Posterior vena cava (tissue), 2 donors: ENCODE measurements around the gene VDR. TPM values are rescaled to one million over a fixed set of nuclear protein-coding genes. Genes with fewer than 3 reads are reported as not detected.
A peak's percentile ranks its signal among the peaks of the same experiment; 100 is the strongest.
"Not testable (repeated sequence)": the region's sequence is repeated elsewhere in the genome, so short reads cannot be mapped to it uniquely, and the experiment has no call there.

ENCODE experiments used
- DNase-seq: peaks from one replicate; pipeline ENCODE4 v3.0.0-alpha.2; 2020; ENCODE audit warnings: low spot score
- intact Hi-C, 2 donors: fragments of 100-400 bp; cut with DNase I; formaldehyde crosslinking; loops; one replicate each; pipeline versions ENCODE4 v1.14.1 to v1.14.2; 2022 to 2023
- total RNA-seq, 2 donors: library from RNA; stranded (reverse); fragmentation: NEBNext Ultra II Directional; extraction: Animal tissue kit (Norgen Biotek cat#: 25700); gene quantifications; one replicate each; pipeline ENCODE4 v1.2.1, GENCODE V29; 2021
- donor health status: DM: yes; HTN: yes; CAD: no.
- donor health status: DM: yes; HTN: yes; CAD: no.

VDR gene
- total RNA-seq, 2 donors from 2014 or later: 9.6 to 10.2 TPM

DNA sequence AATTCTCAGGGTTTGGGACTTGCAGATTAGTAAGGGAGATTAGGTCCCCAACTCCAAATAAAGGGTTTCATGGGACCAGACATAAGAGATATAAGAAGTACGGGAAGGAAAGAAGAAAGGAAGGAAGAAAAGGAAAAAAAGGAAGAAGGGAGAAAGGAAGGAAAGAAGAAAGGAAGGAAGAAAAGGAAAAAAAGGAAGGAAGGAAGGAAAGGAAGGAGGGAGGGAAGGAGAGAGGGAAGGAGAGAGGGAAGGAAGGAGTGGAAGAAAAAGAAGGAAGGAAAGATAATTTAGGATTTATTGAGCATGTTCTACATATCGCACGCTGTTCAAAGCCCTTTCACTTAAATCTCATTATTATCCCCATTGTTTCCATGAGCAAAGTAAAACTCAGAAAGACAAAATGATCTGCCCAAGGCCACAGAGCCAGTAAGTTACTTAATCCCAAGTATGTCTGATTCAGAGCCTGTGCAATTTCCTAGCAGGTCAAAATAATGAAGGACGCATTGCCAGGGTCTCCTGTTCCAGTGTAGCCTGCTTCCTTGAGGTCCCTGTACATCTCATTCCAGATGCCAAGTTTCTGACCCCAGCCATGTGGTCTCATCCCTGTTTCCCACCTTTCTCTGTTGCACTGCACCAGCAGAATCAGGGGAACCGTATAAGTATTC, 81.2 kb downstream of the VDR start:
- DNase-seq: no peak
- intact Hi-C loops: no loop called here

GRCh38 chr12:47822863-47823262, 81.9 kb downstream of the VDR start:
- intact Hi-C loops: no loop called here
- DNase-seq: peak; percentile 50

DNA sequence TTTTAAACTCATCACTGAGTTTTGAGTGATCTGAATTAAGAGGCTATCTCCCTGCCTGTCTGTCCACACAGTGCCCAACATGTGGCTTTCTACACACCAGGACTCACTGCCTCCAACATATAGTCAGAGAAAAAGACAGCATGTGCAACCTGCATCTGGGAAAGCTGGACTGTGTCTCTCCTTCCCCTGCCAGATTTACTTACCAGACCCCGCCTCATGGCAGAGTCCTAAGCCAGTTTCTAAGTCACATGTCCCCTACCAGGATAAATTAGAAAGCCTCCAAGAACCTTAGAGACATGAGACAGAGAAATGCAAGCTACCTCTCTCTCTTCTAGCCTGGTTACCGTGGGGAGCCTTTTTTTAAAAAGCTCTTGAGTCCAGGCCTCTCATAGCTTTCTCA, 82.4 kb downstream of the VDR start:
- intact Hi-C loops: no loop called here
- DNase-seq: no peak

- DNase-seq: no peak
- intact Hi-C loops: no loop called here
These were observed 83.5 kb downstream of the VDR start for GRCh38 chr12:47821346-47821706.

GRCh38 chr12:47820631-47821345, 84.0 kb downstream of the VDR start:
- intact Hi-C loops: no loop called here
- DNase-seq: peak; percentile 95

DNA sequence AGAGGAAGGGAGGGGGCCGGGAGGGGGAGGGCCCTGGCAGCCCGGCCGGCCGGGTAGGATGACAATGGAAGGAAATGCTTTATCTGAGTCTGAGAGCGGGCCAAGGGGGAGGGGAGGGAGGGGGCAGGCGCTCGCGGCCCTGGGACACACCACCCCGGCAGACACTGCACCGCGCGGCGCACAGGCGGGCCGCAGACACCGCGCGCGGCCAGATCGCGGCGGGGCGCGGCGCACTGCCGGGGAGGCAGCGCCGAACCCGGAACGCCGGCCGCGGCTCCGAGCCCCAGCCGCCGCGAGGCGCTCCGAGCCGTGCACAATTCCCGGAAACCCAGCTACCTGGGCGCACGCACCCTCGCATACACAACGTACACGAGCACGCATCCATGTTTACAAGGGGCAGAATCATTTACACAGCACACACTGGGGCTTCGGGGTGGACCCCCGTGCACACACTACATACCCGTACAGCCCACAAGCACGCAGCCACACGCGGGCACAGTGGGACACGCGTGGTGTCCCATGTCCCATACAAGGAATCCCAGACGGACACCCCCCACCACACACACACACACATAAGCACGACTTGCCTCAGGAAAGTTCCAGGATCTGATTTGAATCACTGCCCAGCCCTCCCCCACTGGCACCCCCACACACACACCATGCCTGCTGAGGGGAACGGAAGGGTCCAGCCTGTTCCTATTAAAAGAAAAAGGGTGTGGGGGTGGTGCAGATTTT, 84.7 kb downstream of the VDR start, which contains the start of gene HDAC7:
TSS of gene HDAC7 (minus strand) at position 8 of the 735 bp plus-strand sequence. CDS start 118 bp downstream, outside the sequence.
- intact Hi-C loops: no loop called here
- DNase-seq: peak; percentile 96

DNA sequence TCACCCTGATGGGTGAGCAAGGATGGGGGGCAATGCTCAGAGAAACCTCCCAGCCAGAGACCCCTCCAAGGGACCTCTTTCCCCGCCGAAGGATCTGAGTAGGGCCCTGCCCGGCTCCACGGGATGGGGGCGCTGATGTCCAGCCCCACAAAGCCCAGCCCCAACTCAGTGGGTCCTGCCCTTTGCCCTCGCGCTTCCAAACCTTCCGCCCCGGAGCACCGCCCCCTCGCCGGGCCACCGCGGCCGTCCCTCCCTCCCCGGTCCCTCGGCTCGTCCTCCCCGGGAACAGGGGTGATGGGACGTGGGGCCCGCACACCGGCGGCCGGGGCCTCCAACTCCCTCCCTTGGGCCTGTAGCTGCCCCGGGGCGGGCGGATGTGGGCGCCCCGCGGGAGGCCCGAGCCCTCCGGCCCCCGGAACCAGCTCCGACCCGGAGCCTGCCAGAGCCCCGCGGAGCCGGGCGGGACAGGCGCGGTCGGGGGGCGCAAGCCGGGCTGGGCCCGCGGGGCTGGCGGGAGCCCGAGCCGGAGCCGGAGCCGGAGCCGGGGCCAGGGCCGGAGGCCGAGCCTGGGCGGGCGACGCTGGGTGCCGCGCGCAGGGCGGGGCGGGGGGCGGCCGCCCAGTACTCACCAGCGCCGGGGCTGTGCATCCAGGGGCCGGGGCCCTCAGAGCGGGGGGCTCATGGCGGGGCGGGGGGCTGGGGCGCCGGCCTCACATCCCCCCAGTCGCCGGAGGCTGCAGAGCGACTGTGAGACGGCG, 85.5 kb downstream of the VDR start:
- intact Hi-C loops: no loop called here
- peak; percentile 93 for DNase-seq

DNA sequence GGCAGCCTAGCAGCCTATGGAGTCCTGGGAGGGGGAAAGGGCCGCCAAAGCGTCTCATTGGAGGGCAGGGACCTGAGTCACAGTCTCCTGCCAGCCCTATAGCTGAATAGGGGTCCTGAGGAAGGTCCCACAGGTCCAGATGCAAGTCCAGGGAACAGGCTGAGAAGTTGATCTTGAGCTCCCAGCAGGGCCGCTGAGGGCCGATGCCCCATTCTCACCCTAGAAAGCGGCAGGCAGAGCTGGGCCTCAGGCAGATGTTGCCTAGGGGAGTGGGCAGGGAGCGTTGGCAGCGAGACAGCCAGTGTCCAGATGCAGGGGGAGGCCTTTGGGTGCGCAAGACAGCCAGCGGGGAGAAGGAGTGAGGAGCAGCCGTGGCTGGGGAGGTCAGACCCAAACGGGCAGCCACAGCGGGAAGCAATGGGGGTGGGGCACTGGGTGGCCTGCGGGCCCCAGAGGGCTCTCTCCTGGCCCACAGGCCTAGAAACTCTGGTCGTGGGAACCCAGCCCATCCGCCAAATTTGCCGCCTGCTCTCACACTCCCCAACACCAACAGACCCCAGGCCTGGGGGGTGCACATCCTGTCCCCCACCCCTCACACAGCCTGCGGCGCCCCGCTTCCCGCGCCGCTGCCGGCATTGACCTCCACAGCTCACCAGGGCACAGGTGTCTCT, 86.2 kb downstream of the VDR start:
- peak; percentile 84 for DNase-seq
- intact Hi-C loops: no loop called here

DNA sequence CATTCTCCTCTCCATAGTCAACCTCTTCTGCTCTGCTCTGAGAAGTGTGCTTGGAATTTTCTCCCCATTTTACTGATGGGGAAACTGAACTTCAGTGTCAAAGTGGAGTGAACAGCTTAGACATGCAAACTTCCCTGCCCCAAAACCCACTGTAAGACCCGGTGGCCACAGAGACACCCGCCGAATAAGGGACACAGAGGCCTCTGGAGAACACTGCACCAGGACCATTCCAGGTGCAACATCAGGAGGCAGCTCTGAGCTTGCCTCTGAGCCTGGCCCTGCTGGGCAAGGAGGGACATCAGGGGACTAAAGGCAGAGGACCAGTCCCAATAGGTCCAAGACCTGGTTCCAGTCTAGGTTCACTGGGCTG, 86.8 kb downstream of the VDR start:
- intact Hi-C loops: no loop called here
- DNase-seq: no peak

GRCh38 chr12:47817272-47818006, 87.4 kb downstream of the VDR start:
- intact Hi-C loops: no loop called here
- DNase-seq: peak; percentile 64

DNA sequence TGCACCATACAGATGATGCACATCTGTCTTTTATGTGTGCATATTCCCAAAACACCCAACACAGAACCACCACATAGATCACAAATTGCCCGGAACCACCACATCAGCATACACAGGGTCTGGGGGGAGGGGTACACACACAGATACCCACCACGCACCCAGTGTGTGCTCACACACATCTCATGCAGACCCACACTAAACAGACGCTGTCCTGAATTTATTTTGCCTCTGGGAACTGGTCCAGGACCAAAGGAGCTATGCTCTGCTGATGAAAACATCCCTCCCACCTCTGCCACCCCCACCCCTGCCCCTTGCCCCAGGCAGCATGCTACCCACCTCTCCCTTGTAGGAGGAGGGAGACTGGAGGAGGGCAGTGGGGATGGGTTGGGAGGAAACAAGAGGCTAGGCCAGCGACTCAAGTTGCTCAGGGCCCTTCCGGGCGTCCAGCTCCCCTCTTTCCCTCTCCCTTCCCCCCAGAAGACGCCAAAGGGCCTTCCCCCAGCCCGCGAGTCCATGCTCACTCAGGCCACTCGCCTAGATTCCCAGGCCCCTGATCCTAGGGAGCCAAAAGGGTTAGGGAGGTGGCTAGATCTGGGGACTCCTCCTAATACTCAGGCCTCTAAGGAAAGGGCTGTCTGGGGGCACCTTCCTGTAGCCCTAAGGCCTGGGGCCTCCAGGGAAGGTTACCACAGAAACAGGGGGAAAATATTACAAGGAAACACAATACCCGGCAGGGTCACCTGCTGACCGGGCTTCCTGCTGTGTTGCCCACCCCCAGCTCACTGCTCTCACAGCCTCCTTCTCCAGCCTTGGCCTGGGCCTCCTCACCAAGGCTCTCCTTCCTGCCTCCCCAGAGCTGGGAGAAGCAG, 88.2 kb downstream of the VDR start:
- intact Hi-C loops: no loop called here
- peak; percentile 82 for DNase-seq

GRCh38 chr12:47815447-47815846, 89.3 kb downstream of the VDR start:
- DNase-seq, intact Hi-C loops: not testable (repeated sequence)

DNA sequence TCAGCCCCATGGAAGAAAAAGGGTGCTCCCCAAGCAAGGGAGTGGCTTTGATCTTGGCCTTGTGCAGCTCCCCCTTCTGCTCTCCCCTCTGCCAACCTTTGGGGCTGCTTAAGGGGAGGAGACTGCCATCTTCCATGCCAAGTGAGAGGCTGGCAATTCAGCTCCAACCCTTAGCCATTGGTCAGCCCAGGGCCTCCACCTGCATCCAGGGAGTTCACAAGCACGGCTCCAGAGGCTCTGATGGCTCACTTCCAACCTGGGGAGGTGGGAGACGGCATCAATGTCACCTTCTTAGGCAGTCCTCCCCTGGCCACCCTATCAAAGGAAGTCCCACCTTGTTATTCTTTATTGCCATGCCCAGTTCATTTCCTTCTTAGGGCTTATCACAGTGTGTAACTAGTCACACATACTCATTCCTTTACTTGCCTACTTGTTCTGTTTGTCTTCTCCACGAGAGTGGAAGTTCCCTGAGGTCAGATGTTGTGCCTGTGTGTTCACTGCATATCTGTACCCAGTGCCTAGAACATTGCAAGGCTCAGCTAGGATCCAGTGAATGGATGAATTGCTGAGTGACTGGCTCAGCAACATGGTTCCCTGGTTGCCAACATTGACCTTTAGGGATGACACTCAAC, 90.1 kb downstream of the VDR start:
- intact Hi-C loops: no loop called here
- DNase-seq: peak; percentile 76

GRCh38 chr12:47813511-47814196, 91.1 kb downstream of the VDR start:
- DNase-seq: peak; percentile 80
- intact Hi-C loops: no loop called here

GRCh38 chr12:47812797-47813510, 91.8 kb downstream of the VDR start:
- intact Hi-C loops: no loop called here
- DNase-seq: peak; percentile 97
